HG03280 (cell line): ENCODE data around the gene TAF8.
A peak's percentile ranks its signal among the peaks of the same experiment; 100 is the strongest.
"Not testable (repeated sequence)": the region's sequence is repeated elsewhere in the genome, so short reads cannot be mapped to it uniquely, and the experiment has no call there.

ENCODE experiments used
- ATAC-seq: cut with Tn5 transposase; IDR thresholded peaks from one replicate; pipeline ENCODE4 v1.9.1; 2021; ENCODE audit warnings: mild to moderate bottlenecking, moderate library complexity; ENCODE audit not compliant: unreplicated experiment

Gene TAF8

DNA sequence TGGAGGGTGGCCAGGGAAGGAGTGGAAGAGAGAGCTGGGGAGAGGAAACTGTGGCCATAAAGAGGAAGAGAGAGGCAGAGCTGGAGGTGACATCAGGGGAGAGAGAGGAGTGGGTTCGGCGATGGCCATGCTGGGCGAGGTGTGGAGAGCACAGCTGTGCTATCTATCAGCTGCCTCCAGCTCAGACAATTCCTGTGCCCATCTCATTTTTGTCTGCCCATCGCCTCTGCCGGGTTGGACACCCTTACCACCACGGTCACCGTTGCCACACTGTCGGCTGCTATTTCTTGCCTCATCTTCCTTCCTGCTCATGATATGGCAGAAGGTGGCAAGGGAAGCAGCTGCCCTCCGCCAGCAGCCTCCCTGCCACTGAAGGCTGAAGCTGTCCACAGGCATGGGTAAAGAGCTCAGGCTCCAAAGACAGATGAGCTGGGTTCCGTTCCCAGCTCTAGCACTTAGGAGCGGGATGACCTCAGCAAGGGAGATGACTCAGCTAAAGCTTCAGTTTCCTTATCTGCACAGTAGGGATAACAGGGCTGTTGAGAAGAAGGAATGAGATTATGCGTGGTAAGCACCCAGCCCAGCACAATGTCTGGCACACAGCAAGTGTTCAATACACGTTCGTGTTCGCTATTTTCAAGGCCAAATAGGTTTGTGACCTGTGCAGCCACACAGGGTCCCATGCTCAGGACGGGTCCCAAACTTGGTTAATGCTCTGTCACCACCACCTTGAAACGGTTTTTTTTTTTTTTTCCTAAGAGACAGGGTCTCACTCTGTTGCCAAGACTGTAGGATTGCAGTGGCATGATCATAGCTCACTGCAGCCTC is 21.9 kb upstream of the TAF8 start:
- no peak for ATAC-seq

DNA sequence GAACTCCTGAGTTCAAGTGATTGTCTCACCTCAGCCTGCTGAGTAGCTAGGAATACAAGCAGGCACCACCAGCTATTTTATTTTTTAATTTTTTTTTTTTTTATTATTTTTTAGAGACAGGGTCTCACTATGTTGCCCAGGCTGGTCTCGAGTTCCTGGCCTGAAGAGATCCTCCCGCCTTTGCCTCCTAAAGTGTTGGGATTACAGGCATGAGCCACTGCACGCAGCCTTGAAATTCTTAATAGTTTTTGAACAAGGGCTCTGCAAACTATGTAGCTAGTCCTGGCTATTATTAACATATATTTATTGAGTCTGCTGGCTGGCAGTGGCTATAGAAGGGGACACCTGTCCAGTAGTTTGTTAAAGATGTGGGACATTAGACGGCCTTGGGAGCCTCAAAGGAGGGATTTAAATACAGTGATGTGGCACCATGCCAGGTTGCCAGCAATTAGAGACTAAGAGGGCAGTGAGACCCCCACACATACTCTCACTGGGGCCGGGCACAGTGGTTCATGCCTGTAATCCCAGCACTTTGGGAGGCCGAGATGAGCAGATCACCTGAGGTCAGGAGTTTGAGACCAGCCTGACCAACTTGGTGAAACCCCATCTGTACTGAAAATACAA is 21.1 kb upstream of the TAF8 start:
- no peak for ATAC-seq

DNA sequence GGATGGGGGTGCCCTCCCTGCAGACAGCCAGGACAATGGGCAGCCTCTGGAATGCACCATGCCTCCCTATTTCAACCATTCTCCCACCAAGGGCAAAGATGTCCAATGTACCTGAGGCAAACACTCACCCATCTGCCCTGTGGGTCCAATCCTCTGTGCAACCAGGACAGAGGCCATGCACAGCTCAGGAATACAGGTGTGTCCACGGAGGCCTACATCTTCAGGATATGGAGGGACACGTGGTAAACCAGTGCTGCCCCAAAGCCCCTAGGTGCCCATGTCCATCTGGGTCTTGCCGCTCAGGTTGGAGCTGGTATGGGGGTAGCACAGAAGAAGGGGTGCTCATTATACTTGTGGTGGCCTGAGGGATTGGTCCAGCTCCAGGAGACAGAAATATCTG is 20.4 kb upstream of the TAF8 start:
- no peak for ATAC-seq

- ATAC-seq, result no peak
Observed at GRCh38 chr6:42030585-42031506, 19.5 kb upstream of the TAF8 start.

DNA sequence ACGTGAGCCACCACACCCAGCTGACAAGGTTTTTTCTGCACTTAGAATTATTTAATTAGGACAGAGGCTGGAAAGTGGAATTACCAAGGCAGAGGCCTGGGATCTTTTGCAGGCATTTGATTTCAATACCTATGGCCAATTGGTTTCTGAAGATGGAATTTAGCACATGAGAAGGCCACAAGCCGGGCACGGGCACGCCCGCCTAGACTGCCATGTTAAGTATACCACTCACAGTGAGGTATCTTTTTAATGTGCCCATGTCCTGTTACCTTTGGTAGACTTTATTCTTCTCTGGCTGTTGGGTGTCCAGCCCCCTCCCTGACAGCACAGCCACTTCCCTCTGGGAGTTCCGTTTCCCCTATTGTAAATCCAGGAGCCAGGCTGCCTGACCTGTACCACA is 18.0 kb upstream of the TAF8 start:
- ATAC-seq, result no peak

DNA sequence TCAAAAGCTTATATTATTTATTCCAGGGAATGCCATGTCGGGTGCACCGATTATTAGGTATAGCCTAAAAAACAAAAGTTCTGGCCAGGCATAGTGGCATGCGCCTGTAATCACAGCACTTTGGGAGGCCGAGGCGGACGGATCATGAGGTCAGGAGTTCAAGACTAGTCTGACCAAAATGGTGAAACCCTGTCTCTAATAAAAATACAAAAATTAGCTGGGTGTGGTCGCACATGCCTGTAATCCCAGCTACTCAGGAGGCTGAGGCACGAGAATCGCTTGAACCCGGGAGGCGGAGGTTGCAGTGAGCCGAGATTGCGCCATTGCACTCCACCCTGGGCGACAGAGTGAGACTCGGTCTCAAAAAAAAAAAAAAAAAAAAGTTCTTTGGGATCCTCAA is 12.7 kb upstream of the TAF8 start:
- ATAC-seq, result not testable (repeated sequence)

DNA sequence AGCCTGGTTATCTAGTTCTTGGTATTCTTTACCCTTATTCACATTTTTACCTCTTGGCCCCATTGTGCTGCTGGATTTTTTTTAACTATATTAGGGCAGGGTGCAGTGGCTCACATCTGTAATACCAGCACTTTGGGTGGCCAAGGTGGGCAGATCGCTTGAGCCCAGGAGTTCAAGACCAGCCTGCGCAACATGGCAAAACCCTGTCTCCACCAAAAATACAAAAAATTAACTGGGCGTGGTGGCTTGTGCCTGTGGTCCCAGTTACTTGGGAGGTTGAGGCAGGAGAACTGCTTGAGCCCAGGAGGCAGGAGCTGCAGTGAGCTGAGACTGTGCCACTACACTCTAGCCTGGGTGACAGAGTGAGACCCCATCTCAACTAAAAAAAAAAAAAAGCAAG is 12.2 kb upstream of the TAF8 start:
- ATAC-seq, result no peak

DNA sequence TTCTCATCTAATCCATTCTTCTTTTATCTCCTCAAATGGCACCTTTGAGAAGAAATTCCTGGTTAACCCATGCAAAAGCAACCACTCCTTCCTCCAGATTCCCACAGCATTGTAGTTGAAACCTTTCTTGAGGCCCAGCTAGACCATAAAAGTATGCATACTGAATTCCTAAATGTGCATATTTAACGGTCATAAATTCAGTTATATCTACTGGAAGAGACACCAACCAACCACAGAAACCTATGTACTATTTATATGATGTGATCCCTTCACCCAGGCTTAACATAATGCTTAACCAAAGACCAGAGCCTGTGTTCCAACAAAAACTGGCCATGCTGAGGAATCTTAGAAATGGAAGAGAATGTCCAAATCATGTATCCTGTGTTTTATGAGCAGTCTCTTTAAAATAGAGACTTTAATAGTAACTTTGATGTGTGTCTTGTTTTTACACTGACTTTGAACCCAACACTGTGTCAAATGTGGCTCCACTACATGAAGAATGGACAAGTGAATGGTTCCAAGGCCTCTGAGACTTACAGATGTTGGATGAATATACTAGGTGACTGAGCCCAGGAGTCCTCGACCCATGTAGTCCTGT is 11.4 kb upstream of the TAF8 start:
- no peak for ATAC-seq

- no peak for ATAC-seq
Observed at GRCh38 chr6:42040856-42041480, 9.4 kb upstream of the TAF8 start.

- ATAC-seq, result no peak
Observed at GRCh38 chr6:42041481-42042053, 8.8 kb upstream of the TAF8 start.

GRCh38 chr6:42042108-42042507 is 8.2 kb upstream of the TAF8 start:
- no peak for ATAC-seq

DNA sequence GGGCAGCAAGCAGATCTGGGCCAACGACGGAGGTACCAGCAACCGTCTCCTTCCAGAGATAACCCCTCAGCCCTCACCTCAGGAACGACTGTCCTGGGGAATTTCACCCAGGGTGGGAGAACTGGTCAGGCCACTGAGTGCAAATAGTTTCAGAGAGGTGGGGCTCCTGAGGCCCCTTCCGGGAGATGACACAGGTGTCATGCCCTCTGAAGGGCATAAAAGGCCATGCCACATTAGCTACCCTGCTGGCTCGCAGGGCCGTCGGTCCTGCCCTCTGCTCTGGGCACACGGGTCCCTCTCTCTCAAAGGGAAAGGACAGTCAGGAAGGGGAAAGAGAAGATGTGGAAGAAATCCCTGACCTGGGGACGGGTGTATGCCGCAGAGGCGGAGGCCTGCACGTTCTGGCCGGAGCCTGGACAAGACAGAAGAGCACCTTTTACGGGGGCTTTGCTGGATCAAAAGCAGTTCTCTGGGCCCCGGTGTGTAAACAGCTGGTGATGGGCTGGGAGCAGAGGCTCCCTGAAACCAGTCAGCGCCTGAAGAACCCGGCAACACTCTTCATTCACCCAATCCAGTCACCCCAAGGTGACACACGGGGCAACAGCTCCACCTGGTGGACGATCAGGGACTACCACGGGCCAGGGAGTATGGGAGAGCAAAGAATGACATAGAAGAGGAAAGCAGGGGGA is 6.4 kb upstream of the TAF8 start:
- ATAC-seq, result peak; percentile 52

DNA sequence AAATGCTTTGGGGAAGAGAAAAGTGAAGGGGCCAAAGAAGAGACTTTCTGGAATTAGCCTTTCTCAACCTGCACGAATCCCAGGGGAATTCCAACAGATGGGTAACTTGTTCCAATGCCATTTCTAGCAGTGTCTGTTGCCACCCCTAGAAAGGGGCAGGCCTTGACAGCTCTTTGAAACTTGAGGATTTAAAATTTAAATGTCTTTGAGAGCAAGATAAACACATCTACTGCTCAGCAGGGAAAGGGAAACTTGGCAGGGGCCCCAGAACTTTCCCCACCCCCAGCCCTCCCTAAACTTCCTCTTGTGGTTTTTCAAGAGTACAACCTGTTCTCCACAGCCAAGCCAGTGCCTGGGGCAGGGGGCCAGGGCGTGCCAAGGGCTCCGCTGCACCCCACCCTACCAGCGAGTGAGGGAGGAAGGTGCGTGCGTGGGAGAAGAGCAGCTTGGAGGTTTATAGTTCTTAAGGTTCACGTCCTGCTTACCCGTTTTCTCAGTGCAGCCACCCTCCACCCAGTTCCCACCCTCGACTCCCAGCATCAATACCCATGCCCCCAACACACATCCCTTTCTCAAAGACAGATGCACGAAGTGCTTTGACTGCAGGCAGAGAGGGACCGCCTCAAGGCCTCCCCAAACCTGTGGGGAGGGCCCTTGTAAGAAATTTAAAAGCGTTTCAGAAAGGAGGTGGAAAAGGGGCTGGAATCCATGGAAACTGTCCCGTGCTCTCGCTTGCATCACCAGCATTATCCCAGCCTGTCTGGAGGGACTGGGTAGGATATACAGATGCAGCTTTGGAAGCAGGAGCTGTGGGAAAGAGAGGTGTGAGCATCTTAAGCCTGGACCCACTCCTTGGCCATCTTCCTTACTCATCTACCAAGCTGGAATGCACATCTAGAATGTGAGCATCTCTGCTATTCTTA is 4.5 kb upstream of the TAF8 start:
- ATAC-seq, result no peak

- ATAC-seq, result no peak
Observed at GRCh38 chr6:42046464-42047212, 3.7 kb upstream of the TAF8 start.

- no peak for ATAC-seq
Observed at GRCh38 chr6:42047213-42047590, 3.1 kb upstream of the TAF8 start.

DNA sequence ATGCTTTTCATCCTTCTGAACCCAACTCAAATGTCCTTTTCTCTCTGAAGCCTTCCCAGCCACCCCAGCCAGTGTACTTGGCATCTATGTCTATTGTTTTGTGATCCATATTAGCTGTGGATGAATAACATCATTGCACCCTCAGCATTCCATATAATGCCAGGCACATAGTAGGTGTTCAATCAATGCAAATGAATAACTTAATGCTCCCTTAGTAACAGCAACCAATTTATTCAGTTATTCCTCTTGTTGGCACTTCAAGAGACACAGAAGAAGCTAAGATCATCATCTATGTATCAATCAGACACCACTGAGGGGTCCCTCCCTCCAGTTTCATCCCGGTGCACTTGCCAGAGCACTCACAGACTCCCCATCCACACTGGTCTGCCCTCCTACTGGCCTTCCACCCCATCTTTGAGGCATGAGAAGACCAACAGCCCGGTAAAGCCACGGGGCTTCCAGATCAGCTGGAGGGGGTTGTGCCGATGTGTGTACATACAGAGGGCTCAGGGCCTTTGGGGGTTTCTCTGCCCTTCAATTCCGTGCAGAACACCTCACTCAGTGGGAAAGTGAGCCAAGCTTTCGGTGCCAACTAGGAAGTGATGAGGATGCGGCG is 2.4 kb upstream of the TAF8 start:
- no peak for ATAC-seq

GRCh38 chr6:42049116-42049809 is 1.1 kb upstream of the TAF8 start:
- ATAC-seq, result no peak
